ENCODE measurements around the gene PIERCE2. TPM values are rescaled to one million over a fixed set of nuclear protein-coding genes. Genes with fewer than 3 reads are reported as not detected.

PIERCE2 gene
- total RNA-seq, 1 donor, result 3.6 TPM

DNA sequence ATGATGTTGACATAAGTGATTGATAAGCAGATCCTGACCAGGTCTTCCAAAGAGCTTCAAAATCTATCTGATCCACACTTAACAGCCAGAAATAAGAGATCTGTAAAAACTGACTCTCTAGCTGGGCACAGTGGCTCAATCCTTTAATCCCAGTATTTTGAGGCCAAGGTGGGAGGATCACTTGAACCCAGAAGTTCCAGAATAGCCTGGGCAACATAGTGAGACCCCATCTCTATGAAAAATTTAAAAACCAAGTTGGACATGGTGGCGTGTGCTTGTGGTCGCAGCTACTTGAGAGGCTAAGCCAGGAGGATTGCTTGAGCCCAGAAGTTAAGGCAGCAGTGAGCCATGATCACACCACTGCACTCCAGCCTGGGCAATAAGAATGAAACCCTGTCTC is 45.7 kb upstream of the PIERCE2 start:
- TF ChIP-seq, protein P1, sequence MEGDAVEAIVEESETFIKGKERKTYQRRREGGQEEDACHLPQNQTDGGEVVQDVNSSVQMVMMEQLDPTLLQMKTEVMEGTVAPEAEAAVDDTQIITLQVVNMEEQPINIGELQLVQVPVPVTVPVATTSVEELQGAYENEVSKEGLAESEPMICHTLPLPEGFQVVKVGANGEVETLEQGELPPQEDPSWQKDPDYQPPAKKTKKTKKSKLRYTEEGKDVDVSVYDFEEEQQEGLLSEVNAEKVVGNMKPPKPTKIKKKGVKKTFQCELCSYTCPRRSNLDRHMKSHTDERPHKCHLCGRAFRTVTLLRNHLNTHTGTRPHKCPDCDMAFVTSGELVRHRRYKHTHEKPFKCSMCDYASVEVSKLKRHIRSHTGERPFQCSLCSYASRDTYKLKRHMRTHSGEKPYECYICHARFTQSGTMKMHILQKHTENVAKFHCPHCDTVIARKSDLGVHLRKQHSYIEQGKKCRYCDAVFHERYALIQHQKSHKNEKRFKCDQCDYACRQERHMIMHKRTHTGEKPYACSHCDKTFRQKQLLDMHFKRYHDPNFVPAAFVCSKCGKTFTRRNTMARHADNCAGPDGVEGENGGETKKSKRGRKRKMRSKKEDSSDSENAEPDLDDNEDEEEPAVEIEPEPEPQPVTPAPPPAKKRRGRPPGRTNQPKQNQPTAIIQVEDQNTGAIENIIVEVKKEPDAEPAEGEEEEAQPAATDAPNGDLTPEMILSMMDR (IDR thresholded peaks at IDR 0.05; ENCODE audit: extremely low read depth, low read depth, low read length), result no peak
- H3K27ac ChIP-seq (ENCODE audit: low read depth, low read length), result no peak overlapping the region
- H3K79me2 ChIP-seq (ENCODE audit: insufficient read depth, low read length), result no peaks in the 10 kb centered on the region
- no peaks in the 10 kb centered on the region for H3K4me1 ChIP-seq (ENCODE audit: insufficient read depth, low read length)
- H2AFZ ChIP-seq (ENCODE audit: low read length), result no peak overlapping the region
- no peaks in the 10 kb centered on the region for H4K20me1 ChIP-seq (ENCODE audit: insufficient read depth, low read length)
- no peaks in the 10 kb centered on the region for H3K27me3 ChIP-seq (ENCODE audit: insufficient read depth, low read length)
- no peaks in the 10 kb centered on the region for H3K9me3 ChIP-seq (ENCODE audit: low read depth, low read length)
- H3K36me3 ChIP-seq (ENCODE audit: insufficient read depth, low read length), result peaks cover 4% of the 10 kb centered on the region
- DNase-seq (ENCODE audit: insufficient read length, low spot score, missing footprints), result no peak
- H3K4me3 ChIP-seq (ENCODE audit: insufficient read depth, low read length), result no peak overlapping the region
- H3K4me2 ChIP-seq (ENCODE audit: insufficient read depth, low read length), result no peak overlapping the region

DNA sequence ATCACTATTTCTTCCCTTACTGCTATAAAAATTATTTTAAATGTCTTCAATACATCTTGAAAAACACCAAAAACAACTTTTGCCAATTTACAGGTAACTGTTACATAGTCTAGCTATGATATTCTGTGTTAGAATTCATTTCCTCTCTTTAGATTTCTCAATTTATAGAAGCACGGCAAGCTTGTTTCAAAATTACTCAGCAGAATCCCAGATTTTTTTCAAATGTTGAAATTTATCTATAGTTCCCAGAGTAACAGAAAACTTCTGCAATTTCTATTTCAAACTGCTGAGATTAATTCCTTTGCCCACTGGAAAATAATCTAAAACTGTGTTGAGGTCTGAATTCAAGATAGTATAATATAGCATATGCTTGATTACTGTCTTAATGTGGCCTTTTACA is 41.3 kb upstream of the PIERCE2 start:
- no peak for DNase-seq (ENCODE audit: insufficient read length, low spot score, missing footprints)
- Histone ChIP-seq H3K27ac (ENCODE audit: low read depth, low read length) (no peak overlapping the region), H3K4me3 (ENCODE audit: insufficient read depth, low read length) (no peak overlapping the region), H4K20me1 (ENCODE audit: insufficient read depth, low read length) (no peaks in the 10 kb centered on the region), H3K36me3 (ENCODE audit: insufficient read depth, low read length) (peaks cover 17% of the 10 kb centered on the region), H3K79me2 (ENCODE audit: insufficient read depth, low read length) (no peaks in the 10 kb centered on the region), H3K27me3 (ENCODE audit: insufficient read depth, low read length) (no peaks in the 10 kb centered on the region), H3K4me1 (ENCODE audit: insufficient read depth, low read length) (no peaks in the 10 kb centered on the region), H3K9me3 (ENCODE audit: low read depth, low read length) (no peaks in the 10 kb centered on the region), H3K4me2 (ENCODE audit: insufficient read depth, low read length) (no peak overlapping the region), H2AFZ (ENCODE audit: low read length) (no peak overlapping the region)
- TF ChIP-seq, protein P1 (IDR thresholded peaks at IDR 0.05; ENCODE audit: extremely low read depth, low read depth, low read length), result no peak

DNA sequence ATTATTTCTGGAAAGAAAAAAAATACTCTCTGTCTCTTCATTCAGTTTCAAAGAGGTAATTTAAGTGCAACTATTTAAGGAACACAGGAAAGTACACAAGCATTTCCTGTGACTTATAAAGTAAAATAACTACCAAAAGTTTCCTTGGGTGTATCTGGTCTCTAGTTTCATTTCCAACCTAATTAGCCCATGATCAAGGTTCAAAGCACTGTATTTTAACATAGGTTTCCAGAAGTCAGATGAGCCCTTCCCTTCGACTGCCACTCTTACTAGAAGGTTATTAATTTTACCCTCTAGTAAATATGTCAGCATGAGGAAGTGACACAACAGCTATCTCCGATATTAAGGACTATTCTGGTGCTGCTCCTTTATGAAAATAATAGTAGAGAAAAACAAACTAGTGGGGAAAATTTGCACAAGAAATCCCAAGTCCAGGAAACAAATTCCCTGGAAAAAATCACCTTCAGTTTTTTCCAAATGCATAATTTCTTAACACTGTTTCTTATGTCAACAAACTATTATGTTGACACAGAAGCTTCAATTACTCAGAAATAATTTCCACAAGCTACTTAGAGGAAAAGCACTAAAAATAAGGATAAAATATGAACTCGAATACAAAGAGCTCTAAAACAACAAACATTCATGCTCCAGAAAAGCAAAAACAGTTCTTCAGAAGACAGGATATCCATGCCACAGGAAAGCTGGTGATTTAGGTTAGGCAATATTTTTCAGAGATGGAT is 35.4 kb upstream of the PIERCE2 start:
- Histone ChIP-seq H3K27ac (ENCODE audit: low read depth, low read length) (no peak overlapping the region), H3K4me1 (ENCODE audit: insufficient read depth, low read length) (no peaks in the 10 kb centered on the region), H2AFZ (ENCODE audit: low read length) (no peak overlapping the region), H3K36me3 (ENCODE audit: insufficient read depth, low read length) (peaks cover 35% of the 10 kb centered on the region), H3K27me3 (ENCODE audit: insufficient read depth, low read length) (no peaks in the 10 kb centered on the region), H3K4me3 (ENCODE audit: insufficient read depth, low read length) (no peak overlapping the region), H4K20me1 (ENCODE audit: insufficient read depth, low read length) (no peaks in the 10 kb centered on the region), H3K9me3 (ENCODE audit: low read depth, low read length) (no peaks in the 10 kb centered on the region), H3K79me2 (ENCODE audit: insufficient read depth, low read length) (no peaks in the 10 kb centered on the region), H3K4me2 (ENCODE audit: insufficient read depth, low read length) (no peak overlapping the region)
- DNase-seq (ENCODE audit: insufficient read length, low spot score, missing footprints), result no peak
- TF ChIP-seq, protein P1 (IDR thresholded peaks at IDR 0.05; ENCODE audit: extremely low read depth, low read depth, low read length), result no peak

DNA sequence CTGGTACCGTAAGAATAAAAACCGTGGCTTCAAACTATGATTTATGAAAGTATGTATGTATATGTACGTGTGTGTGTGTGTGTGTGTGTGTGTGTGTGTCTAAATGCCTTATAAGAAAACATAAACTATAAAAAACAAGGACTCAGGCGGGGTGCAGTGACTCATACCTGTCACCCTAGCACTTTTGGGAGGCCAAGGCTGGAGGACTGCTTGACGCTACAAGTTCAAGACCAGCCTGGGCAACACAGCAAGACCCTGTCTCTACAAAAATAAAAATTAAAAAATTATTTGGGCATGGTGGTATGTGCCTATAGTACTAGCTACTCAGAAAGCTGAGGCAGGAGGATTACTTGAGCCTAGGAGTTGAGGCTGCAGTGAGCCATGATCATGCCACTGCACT is 29.2 kb upstream of the PIERCE2 start:
- peaks cover 21% of the 10 kb centered on the region for H3K36me3 ChIP-seq (ENCODE audit: insufficient read depth, low read length)
- no peaks in the 10 kb centered on the region for H3K27me3 ChIP-seq (ENCODE audit: insufficient read depth, low read length)
- H3K4me1 ChIP-seq (ENCODE audit: insufficient read depth, low read length), result no peaks in the 10 kb centered on the region
- TF ChIP-seq, protein P1 (IDR thresholded peaks at IDR 0.05; ENCODE audit: extremely low read depth, low read depth, low read length), result no peak
- H3K4me2 ChIP-seq (ENCODE audit: insufficient read depth, low read length), result no peak overlapping the region
- H3K27ac ChIP-seq (ENCODE audit: low read depth, low read length), result no peak overlapping the region
- no peak overlapping the region for H2AFZ ChIP-seq (ENCODE audit: low read length)
- H4K20me1 ChIP-seq (ENCODE audit: insufficient read depth, low read length), result no peaks in the 10 kb centered on the region
- no peak overlapping the region for H3K4me3 ChIP-seq (ENCODE audit: insufficient read depth, low read length)
- DNase-seq (ENCODE audit: insufficient read length, low spot score, missing footprints), result no peak
- H3K79me2 ChIP-seq (ENCODE audit: insufficient read depth, low read length), result no peaks in the 10 kb centered on the region
- H3K9me3 ChIP-seq (ENCODE audit: low read depth, low read length), result no peaks in the 10 kb centered on the region

All from osteoblast (primary cell).